ENCODE measurements around the gene ZBED2. TPM values are rescaled to one million over a fixed set of nuclear protein-coding genes. Genes with fewer than 3 reads are reported as not detected.

The ZBED2 gene
- total and polyA plus RNA-seq, 4 donors, result not detected

DNA sequence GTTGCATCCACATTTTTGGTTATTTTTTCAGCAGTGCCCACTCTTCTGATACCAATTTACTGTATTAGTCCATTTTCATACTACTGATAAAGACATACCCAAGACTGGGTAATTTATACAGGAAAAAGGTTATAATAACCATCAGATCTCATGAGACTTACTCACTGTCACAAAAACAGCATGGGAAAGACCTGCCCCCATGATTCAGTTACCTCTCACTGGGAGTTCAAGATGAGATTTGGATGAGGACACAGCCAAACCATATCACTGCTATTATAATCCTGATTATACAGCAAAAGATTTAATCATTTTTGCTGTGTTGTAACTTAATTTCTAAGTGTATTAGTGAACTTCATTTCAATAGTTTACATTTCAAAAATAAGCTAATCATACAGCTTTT is 6.6 kb downstream of the ZBED2 start:
- Histone ChIP-seq H3K27me3 (ENCODE audit: control insufficient read depth in 1 of 2, insufficient read depth in 2 of 2, low read length in 1 of 2) (no peaks in the 10 kb centered on the region), H3K4me3 (ENCODE audit: low read length in 2 of 2) (no peak overlapping the region), H3K27ac (ENCODE audit: low read depth in 1 of 2, low read length in 2 of 2) (no peak overlapping the region), H3K4me1 (ENCODE audit: control insufficient read depth in 1 of 2, insufficient read depth in 2 of 2, low read length in 2 of 2) (no peaks in the 10 kb centered on the region), H3K36me3 (ENCODE audit: control insufficient read depth in 1 of 2, insufficient read depth in 2 of 2, low read length in 1 of 2) (no peaks in the 10 kb centered on the region), H3K9me3 (ENCODE audit: control insufficient read depth, low read length) (peaks cover 1% of the 10 kb centered on the region)
- no peak for DNase-seq
- ATAC-seq (ENCODE audit: low FRiP score), result no peak
- intact Hi-C loops (cut with DNase I), result no loop called here

GRCh38 chr3:111585217-111585616 is 9.9 kb downstream of the ZBED2 start:
- no peaks in the 10 kb centered on the region for H3K36me3 ChIP-seq (ENCODE audit: control insufficient read depth in 1 of 2, insufficient read depth in 2 of 2, low read length in 1 of 2)
- no peak overlapping the region for H3K4me3 ChIP-seq (ENCODE audit: low read length in 2 of 2)
- intact Hi-C loops (cut with DNase I), result no loop called here
- no peak overlapping the region for H3K27ac ChIP-seq (ENCODE audit: low read depth in 1 of 2, low read length in 2 of 2)
- ATAC-seq (ENCODE audit: low FRiP score), result no peak
- H3K9me3 ChIP-seq (ENCODE audit: control insufficient read depth, low read length), result peaks cover 1% of the 10 kb centered on the region
- no peaks in the 10 kb centered on the region for H3K27me3 ChIP-seq (ENCODE audit: control insufficient read depth in 1 of 2, insufficient read depth in 2 of 2, low read length in 1 of 2)
- 61 to 68% methylated on average over 1 of the region's 1 CpG for WGBS, 2 donors
- no peak for DNase-seq
- no peaks in the 10 kb centered on the region for H3K4me1 ChIP-seq (ENCODE audit: control insufficient read depth in 1 of 2, insufficient read depth in 2 of 2, low read length in 2 of 2)

DNA sequence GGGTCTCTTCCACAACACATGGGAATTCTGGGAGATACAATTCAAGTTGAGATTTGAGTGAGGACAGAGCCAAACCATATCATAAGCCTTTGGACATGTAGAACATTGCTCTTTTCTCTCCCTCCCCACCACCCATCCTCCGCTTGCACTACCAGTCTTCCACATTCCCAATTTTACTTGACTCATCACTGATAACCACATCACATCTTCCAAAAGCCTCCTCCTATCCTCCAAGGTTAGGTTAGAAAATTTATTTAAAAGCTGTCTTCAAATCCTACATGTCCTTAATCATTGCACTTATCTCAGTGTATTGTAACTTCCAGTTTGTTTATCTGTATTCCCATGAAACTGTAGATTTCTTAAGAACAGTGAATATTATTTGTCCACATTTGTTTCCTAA is 10.4 kb downstream of the ZBED2 start:
- H3K4me3 ChIP-seq (ENCODE audit: low read length in 2 of 2), result no peak overlapping the region
- ATAC-seq (ENCODE audit: low FRiP score), result no peak
- DNase-seq, result no peak
- intact Hi-C loops (cut with DNase I), result no loop called here
- no peaks in the 10 kb centered on the region for H3K27me3 ChIP-seq (ENCODE audit: control insufficient read depth in 1 of 2, insufficient read depth in 2 of 2, low read length in 1 of 2)
- no peaks in the 10 kb centered on the region for H3K36me3 ChIP-seq (ENCODE audit: control insufficient read depth in 1 of 2, insufficient read depth in 2 of 2, low read length in 1 of 2)
- no peak overlapping the region for H3K27ac ChIP-seq (ENCODE audit: low read depth in 1 of 2, low read length in 2 of 2)
- 95 to 100% methylated on average over 1 of the region's 1 CpG for WGBS, 2 donors
- H3K4me1 ChIP-seq (ENCODE audit: control insufficient read depth in 1 of 2, insufficient read depth in 2 of 2, low read length in 2 of 2), result no peaks in the 10 kb centered on the region
- peaks cover 1% of the 10 kb centered on the region for H3K9me3 ChIP-seq (ENCODE audit: control insufficient read depth, low read length)

GRCh38 chr3:111582120-111582474 is 13.0 kb downstream of the ZBED2 start:
- Histone ChIP-seq H3K4me3 (ENCODE audit: low read length in 2 of 2) (no peak overlapping the region), H3K4me1 (ENCODE audit: control insufficient read depth in 1 of 2, insufficient read depth in 2 of 2, low read length in 2 of 2) (no peaks in the 10 kb centered on the region), H3K9me3 (ENCODE audit: control insufficient read depth, low read length) (no peaks in the 10 kb centered on the region), H3K27ac (ENCODE audit: low read depth in 1 of 2, low read length in 2 of 2) (no peak overlapping the region), H3K27me3 (ENCODE audit: control insufficient read depth in 1 of 2, insufficient read depth in 2 of 2, low read length in 1 of 2) (no peaks in the 10 kb centered on the region), H3K36me3 (ENCODE audit: control insufficient read depth in 1 of 2, insufficient read depth in 2 of 2, low read length in 1 of 2) (no peaks in the 10 kb centered on the region)
- intact Hi-C loops (cut with DNase I), result no loop called here
- WGBS, 2 donors, result 0 to 7% methylated on average over 1 of the region's 1 CpG
- no peak for DNase-seq
- no peak for ATAC-seq (ENCODE audit: low FRiP score)

DNA sequence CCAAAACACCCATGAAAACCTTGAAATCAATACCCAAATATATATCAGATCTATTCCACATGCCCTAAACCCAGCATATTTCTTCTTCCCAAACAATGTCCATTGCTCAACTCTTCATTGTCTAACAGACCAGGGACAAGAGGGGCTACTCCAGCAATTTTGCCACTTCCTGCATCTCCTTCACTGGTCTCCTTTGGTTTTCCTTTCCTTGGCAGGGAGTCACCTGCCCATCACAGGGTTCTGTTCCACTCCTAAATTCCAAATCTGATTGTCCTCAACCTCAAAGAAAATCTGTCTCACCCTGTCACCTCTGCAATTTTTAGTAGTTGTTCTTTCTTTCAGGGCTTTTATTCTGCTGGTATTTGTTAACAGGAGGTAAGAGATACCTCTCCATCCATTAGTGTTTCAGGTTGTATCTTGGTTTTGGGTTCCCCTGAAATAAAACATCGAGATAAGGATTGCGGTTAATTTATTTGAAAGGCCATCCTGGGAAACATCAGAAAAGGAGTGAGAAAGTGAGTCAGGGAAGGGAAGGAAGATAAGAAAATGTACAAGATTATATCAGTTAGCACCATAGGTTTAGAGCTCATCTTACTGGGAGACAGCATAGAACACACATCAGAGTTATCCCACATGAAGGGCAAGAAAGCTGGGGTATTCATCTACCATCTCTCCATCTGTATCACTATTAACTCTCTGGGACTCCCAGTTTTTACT is 13.6 kb downstream of the ZBED2 start:
- no peaks in the 10 kb centered on the region for H3K4me1 ChIP-seq (ENCODE audit: control insufficient read depth in 1 of 2, insufficient read depth in 2 of 2, low read length in 2 of 2)
- H3K36me3 ChIP-seq (ENCODE audit: control insufficient read depth in 1 of 2, insufficient read depth in 2 of 2, low read length in 1 of 2), result no peaks in the 10 kb centered on the region
- ATAC-seq (ENCODE audit: low FRiP score) (no peak), DNase-seq (no peak)
- H3K9me3 ChIP-seq (ENCODE audit: control insufficient read depth, low read length), result no peaks in the 10 kb centered on the region
- H3K27ac ChIP-seq (ENCODE audit: low read depth in 1 of 2, low read length in 2 of 2), result no peak overlapping the region
- no peaks in the 10 kb centered on the region for H3K27me3 ChIP-seq (ENCODE audit: control insufficient read depth in 1 of 2, insufficient read depth in 2 of 2, low read length in 1 of 2)
- no peak overlapping the region for H3K4me3 ChIP-seq (ENCODE audit: low read length in 2 of 2)
- 95 to 97% methylated on average over 2 of the region's 2 CpGs for WGBS, 2 donors
- intact Hi-C loops (cut with DNase I), result no loop called here

DNA sequence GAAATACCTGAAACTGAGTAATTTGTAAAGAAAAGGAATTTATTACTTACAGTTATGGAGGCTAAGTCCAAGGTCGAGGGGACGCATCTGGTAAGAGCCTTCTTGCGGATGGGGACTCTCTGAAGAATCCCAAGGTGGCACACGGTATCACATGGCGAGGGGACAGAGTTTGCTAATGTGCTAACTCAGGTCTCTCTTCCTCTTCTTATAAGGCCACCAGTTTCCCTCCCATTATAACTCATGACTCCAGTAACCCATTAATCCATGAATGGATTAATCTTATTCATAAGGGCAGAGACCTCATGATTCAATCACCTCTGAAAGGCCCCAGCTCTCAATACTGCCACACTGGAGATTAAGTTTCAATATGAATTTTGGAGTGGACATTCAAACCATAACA is 15.7 kb downstream of the ZBED2 start:
- H3K9me3 ChIP-seq (ENCODE audit: control insufficient read depth, low read length), result no peaks in the 10 kb centered on the region
- WGBS, 2 donors, result 96 to 97% methylated on average over 5 of the region's 5 CpGs
- ATAC-seq (ENCODE audit: low FRiP score) (no peak), DNase-seq (no peak)
- no peaks in the 10 kb centered on the region for H3K36me3 ChIP-seq (ENCODE audit: control insufficient read depth in 1 of 2, insufficient read depth in 2 of 2, low read length in 1 of 2)
- intact Hi-C loops (cut with DNase I), result no loop called here
- H3K27ac ChIP-seq (ENCODE audit: low read depth in 1 of 2, low read length in 2 of 2), result no peak overlapping the region
- no peaks in the 10 kb centered on the region for H3K27me3 ChIP-seq (ENCODE audit: control insufficient read depth in 1 of 2, insufficient read depth in 2 of 2, low read length in 1 of 2)
- H3K4me3 ChIP-seq (ENCODE audit: low read length in 2 of 2), result no peak overlapping the region
- no peaks in the 10 kb centered on the region for H3K4me1 ChIP-seq (ENCODE audit: control insufficient read depth in 1 of 2, insufficient read depth in 2 of 2, low read length in 2 of 2)

DNA sequence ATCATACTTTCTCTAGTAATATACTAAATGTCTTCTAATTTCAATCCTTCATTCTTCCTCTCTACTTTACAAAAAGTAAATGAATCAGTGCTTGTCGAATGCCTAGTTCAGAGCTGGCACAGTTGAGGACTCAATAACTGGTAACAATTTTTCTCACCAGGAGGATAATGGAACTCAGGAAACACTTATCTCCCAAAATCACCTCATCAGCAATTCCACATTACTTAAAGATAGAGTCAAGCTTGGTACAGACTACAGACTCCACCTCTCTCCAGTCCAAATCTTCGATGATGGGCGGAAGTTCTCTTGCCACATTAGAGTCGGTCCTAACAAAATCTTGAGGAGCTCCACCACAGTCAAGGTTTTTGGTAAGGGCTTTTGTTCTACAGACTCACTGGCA is 16.3 kb downstream of the ZBED2 start:
- H3K36me3 ChIP-seq (ENCODE audit: control insufficient read depth in 1 of 2, insufficient read depth in 2 of 2, low read length in 1 of 2), result no peaks in the 10 kb centered on the region
- H3K4me1 ChIP-seq (ENCODE audit: control insufficient read depth in 1 of 2, insufficient read depth in 2 of 2, low read length in 2 of 2), result no peaks in the 10 kb centered on the region
- 95% methylated on average over 4 of the region's 4 CpGs for WGBS, 2 donors
- H3K27me3 ChIP-seq (ENCODE audit: control insufficient read depth in 1 of 2, insufficient read depth in 2 of 2, low read length in 1 of 2), result no peaks in the 10 kb centered on the region
- H3K4me3 ChIP-seq (ENCODE audit: low read length in 2 of 2), result no peak overlapping the region
- ATAC-seq (ENCODE audit: low FRiP score), result no peak
- no peaks in the 10 kb centered on the region for H3K9me3 ChIP-seq (ENCODE audit: control insufficient read depth, low read length)
- DNase-seq, result no peak
- no peak overlapping the region for H3K27ac ChIP-seq (ENCODE audit: low read depth in 1 of 2, low read length in 2 of 2)
- intact Hi-C loops (cut with DNase I), result no loop called here

DNA sequence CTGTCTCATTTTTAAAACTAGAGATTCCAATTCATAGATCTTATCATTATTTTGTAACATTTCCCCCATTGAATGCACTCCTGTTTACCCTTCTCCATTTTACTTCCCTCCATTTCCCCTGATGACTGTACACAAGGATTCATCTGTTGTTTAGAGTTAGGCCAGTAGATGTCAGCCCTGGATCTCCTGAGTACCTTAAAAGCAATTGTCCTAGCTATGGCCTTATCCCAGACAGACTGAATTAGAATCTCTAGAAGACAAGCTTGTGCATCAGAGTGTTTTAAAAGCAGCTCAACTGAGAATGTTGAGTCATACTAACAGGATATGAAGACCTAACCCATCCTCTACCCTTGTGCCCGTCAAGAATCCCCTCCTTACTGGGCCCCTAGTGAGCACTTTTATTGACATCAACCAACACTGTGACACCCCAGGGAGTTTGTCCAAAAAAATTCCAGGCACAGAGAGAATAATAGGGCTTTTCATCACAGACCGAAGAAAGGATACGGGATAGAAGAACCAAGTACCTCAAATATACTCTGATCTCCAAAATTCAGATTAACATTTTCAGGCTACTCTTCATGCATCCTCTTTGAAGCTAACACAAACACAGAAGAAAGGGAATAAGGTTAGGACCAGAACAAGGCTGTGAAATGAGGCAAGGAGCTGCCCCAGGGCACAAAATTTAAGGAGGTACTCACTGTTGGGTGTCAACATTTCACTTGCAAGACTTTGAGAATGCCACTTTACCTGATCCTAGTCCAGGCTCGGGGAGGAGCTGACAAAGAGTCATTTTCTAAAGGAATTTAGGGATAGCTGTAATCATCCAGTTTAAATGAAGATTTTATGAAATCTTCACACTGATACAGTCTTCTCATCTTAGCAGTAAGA is 17.1 kb downstream of the ZBED2 start:
- DNase-seq (no peak), ATAC-seq (ENCODE audit: low FRiP score) (no peak)
- H3K27ac ChIP-seq (ENCODE audit: low read depth in 1 of 2, low read length in 2 of 2), result no peak overlapping the region
- WGBS, 2 donors, result 81 to 89% methylated on average over 4 of the region's 4 CpGs
- no peaks in the 10 kb centered on the region for H3K4me1 ChIP-seq (ENCODE audit: control insufficient read depth in 1 of 2, insufficient read depth in 2 of 2, low read length in 2 of 2)
- H3K36me3 ChIP-seq (ENCODE audit: control insufficient read depth in 1 of 2, insufficient read depth in 2 of 2, low read length in 1 of 2), result no peaks in the 10 kb centered on the region
- H3K9me3 ChIP-seq (ENCODE audit: control insufficient read depth, low read length), result no peaks in the 10 kb centered on the region
- H3K27me3 ChIP-seq (ENCODE audit: control insufficient read depth in 1 of 2, insufficient read depth in 2 of 2, low read length in 1 of 2), result no peaks in the 10 kb centered on the region
- H3K4me3 ChIP-seq (ENCODE audit: low read length in 2 of 2), result no peak overlapping the region
- intact Hi-C loops (cut with DNase I), result no loop called here

DNA sequence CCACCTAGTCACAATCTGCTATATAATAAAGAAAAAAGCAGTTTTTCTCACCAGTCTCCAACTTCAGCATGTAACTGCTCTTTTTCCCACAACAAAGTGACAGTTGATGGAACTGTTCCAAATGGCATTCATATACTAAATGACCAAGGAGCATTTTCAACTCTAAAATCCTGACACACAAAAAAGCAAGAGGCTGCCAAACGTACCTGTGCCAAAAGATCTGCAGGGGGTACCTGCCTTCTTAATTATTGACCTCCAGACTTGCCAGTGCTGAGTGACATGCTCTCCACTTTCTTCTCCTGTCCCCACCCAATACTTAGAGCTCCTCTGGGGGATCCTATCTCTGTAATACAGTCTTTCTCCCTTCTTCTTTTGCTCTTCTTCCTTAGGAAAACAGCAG is 18.0 kb downstream of the ZBED2 start:
- intact Hi-C loops (cut with DNase I), result no loop called here
- ATAC-seq (ENCODE audit: low FRiP score), result no peak
- DNase-seq, result no peak
- 27 to 40% methylated on average over 1 of the region's 1 CpG for WGBS, 2 donors
- no peak overlapping the region for H3K27ac ChIP-seq (ENCODE audit: low read depth in 1 of 2, low read length in 2 of 2)
- no peaks in the 10 kb centered on the region for H3K36me3 ChIP-seq (ENCODE audit: control insufficient read depth in 1 of 2, insufficient read depth in 2 of 2, low read length in 1 of 2)
- H3K9me3 ChIP-seq (ENCODE audit: control insufficient read depth, low read length), result no peaks in the 10 kb centered on the region
- H3K4me3 ChIP-seq (ENCODE audit: low read length in 2 of 2), result no peak overlapping the region
- no peaks in the 10 kb centered on the region for H3K27me3 ChIP-seq (ENCODE audit: control insufficient read depth in 1 of 2, insufficient read depth in 2 of 2, low read length in 1 of 2)
- H3K4me1 ChIP-seq (ENCODE audit: control insufficient read depth in 1 of 2, insufficient read depth in 2 of 2, low read length in 2 of 2), result no peaks in the 10 kb centered on the region
